ENCODE results near the gene SDK1.

Gene SDK1

DNA sequence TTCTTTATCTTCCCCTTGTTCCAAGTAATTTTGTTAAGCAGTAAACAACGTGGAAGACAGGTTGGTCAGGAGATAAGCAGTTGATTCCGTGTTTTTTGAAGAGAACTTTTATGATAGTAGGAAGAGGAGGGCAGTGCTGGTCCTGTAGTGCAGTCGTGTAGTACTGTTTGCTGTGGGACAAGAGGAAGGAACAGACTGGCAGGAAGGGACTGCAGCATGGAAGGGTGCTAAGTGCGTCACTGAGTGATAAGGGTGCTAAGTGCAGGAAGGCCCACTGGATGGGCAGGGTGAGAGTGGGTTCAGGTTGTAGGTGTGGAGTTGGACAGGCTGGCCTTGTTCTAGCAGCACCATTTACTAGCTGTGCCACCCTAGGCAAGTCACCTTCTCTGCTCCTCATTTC lies 125.0 kb downstream of the SDK1 start:
- DNase-seq (ENCODE audit: low spot score), result no peak
- Histone ChIP-seq H3K27me3 (ENCODE audit: insufficient read depth, poor library complexity, severe bottlenecking) (no peaks in the 10 kb centered on the region), H3K36me3 (ENCODE audit: low read depth) (no peaks in the 10 kb centered on the region), H3K27ac (ENCODE audit: poor library complexity, severe bottlenecking) (no peak overlapping the region), H3K9me3 (ENCODE audit: severe bottlenecking) (no peaks in the 10 kb centered on the region), H3K4me1 (ENCODE audit: insufficient read depth, poor library complexity, severe bottlenecking) (no peaks in the 10 kb centered on the region), H3K4me3 (ENCODE audit: severe bottlenecking) (no peak overlapping the region)
- ATAC-seq (ENCODE audit: low read depth), result no peak
- TF ChIP-seq, protein P1, sequence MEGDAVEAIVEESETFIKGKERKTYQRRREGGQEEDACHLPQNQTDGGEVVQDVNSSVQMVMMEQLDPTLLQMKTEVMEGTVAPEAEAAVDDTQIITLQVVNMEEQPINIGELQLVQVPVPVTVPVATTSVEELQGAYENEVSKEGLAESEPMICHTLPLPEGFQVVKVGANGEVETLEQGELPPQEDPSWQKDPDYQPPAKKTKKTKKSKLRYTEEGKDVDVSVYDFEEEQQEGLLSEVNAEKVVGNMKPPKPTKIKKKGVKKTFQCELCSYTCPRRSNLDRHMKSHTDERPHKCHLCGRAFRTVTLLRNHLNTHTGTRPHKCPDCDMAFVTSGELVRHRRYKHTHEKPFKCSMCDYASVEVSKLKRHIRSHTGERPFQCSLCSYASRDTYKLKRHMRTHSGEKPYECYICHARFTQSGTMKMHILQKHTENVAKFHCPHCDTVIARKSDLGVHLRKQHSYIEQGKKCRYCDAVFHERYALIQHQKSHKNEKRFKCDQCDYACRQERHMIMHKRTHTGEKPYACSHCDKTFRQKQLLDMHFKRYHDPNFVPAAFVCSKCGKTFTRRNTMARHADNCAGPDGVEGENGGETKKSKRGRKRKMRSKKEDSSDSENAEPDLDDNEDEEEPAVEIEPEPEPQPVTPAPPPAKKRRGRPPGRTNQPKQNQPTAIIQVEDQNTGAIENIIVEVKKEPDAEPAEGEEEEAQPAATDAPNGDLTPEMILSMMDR (IDR thresholded peaks at IDR 0.05; ENCODE audit: poor library complexity, severe bottlenecking), result no peak

DNA sequence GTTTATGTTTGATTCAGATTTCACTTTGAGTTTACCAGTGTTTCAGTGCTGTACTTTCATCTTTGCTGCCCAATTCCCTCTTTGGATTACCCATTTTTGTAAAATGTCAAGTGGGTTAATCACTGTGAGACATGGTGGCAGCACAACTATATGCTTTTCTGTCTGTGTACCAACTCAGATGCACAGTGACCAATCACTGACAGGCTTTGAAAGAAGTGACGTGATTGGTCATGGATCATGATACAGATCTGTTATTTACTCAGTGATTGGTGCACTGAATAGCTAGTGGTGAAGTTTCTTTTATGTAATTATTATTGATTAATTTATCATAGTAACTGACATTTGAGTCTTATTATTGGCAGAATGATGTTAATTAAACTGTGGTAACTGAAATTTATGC lies 126.9 kb downstream of the SDK1 start:
- DNase-seq (ENCODE audit: low spot score) (no peak), ATAC-seq (ENCODE audit: low read depth) (no peak)
- Histone ChIP-seq H3K36me3 (ENCODE audit: low read depth) (no peaks in the 10 kb centered on the region), H3K4me1 (ENCODE audit: insufficient read depth, poor library complexity, severe bottlenecking) (no peaks in the 10 kb centered on the region), H3K27me3 (ENCODE audit: insufficient read depth, poor library complexity, severe bottlenecking) (no peaks in the 10 kb centered on the region), H3K27ac (ENCODE audit: poor library complexity, severe bottlenecking) (no peak overlapping the region), H3K9me3 (ENCODE audit: severe bottlenecking) (no peaks in the 10 kb centered on the region), H3K4me3 (ENCODE audit: severe bottlenecking) (no peak overlapping the region)
- TF ChIP-seq, protein P1 (IDR thresholded peaks at IDR 0.05; ENCODE audit: poor library complexity, severe bottlenecking), result no peak

DNA sequence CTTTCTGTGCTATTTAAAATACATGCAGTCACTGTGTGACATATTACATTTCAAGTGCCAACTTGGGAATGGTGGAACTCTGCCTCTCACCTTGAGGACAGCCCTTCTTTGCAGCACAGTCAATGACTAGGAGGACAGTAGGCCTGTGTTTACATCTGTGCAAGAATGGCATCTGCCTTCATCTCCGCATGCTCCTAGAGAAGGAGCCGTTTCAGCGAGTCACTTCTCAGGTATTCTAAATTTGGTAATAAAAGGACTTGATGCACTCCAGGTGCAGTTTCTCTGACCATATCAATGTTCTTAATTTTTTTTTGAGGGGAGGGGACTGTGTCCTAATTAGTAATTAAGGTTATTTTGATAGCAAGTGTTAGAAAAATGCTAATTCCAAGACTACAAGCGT lies 128.9 kb downstream of the SDK1 start:
- Histone ChIP-seq H3K27ac (ENCODE audit: poor library complexity, severe bottlenecking) (no peak overlapping the region), H3K4me1 (ENCODE audit: insufficient read depth, poor library complexity, severe bottlenecking) (no peaks in the 10 kb centered on the region), H3K9me3 (ENCODE audit: severe bottlenecking) (no peaks in the 10 kb centered on the region), H3K27me3 (ENCODE audit: insufficient read depth, poor library complexity, severe bottlenecking) (no peaks in the 10 kb centered on the region), H3K36me3 (ENCODE audit: low read depth) (no peaks in the 10 kb centered on the region), H3K4me3 (ENCODE audit: severe bottlenecking) (no peak overlapping the region)
- TF ChIP-seq, protein P1 (IDR thresholded peaks at IDR 0.05; ENCODE audit: poor library complexity, severe bottlenecking), result no peak
- ATAC-seq (ENCODE audit: low read depth), result peak; percentile 61; the same call in 2 of the 3 replicates
- no peak for DNase-seq (ENCODE audit: low spot score)

DNA sequence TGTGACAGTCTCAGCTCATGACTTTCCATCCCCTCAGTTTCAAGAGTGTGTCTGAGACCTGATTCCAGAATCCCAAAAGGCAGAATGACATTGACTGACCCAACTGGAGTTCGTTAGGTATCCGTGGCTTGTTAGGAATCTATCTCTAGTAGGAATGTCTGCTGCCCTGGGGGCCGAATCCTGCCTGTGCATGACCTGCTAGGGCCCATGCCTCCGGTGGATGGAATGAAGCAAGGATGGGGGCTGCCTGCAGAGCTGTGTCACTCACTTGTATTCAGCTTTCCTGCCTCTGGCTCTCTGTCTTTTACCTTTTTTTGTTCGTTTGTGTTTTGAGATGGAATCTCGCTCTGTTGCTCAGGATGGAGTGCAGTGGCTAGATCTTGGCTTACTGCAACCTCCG lies 129.5 kb downstream of the SDK1 start:
- Histone ChIP-seq H3K9me3 (ENCODE audit: severe bottlenecking) (no peaks in the 10 kb centered on the region), H3K4me1 (ENCODE audit: insufficient read depth, poor library complexity, severe bottlenecking) (no peaks in the 10 kb centered on the region), H3K36me3 (ENCODE audit: low read depth) (no peaks in the 10 kb centered on the region), H3K4me3 (ENCODE audit: severe bottlenecking) (no peak overlapping the region), H3K27ac (ENCODE audit: poor library complexity, severe bottlenecking) (peak overlapping the region; percentile 24), H3K27me3 (ENCODE audit: insufficient read depth, poor library complexity, severe bottlenecking) (no peaks in the 10 kb centered on the region)
- TF ChIP-seq, protein P1 (IDR thresholded peaks at IDR 0.05; ENCODE audit: poor library complexity, severe bottlenecking), result no peak
- DNase-seq (ENCODE audit: low spot score), result no peak
- peak; percentile 51; the same call in 2 of the 3 replicates for ATAC-seq (ENCODE audit: low read depth)

DNA sequence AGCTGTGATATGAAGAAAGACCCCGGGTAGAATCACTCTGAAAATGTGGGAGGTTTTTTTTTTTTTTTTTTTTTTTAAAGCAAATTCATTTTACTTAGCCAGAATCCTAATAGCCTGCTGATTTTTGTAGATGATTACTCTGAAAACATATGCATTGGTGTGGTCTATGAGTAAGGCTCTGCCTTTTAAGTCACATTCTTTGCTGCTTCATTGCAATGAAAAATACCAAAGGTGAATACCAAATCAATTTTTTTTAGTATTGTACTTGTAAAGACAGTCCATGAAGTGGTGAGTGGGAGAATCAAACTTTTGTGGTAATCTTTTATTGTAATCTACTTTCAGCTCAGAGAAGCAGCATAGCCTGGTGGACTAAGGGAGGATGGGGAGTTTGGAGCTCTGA lies 130.3 kb downstream of the SDK1 start:
- no peak for DNase-seq (ENCODE audit: low spot score)
- Histone ChIP-seq H3K27ac (ENCODE audit: poor library complexity, severe bottlenecking) (peak overlapping the region; percentile 24), H3K4me3 (ENCODE audit: severe bottlenecking) (no peak overlapping the region), H3K36me3 (ENCODE audit: low read depth) (no peaks in the 10 kb centered on the region), H3K4me1 (ENCODE audit: insufficient read depth, poor library complexity, severe bottlenecking) (peaks cover 7% of the 10 kb centered on the region), H3K9me3 (ENCODE audit: severe bottlenecking) (no peaks in the 10 kb centered on the region), H3K27me3 (ENCODE audit: insufficient read depth, poor library complexity, severe bottlenecking) (no peaks in the 10 kb centered on the region)
- TF ChIP-seq, protein P1 (IDR thresholded peaks at IDR 0.05; ENCODE audit: poor library complexity, severe bottlenecking), result no peak
- peak; percentile 67 for ATAC-seq (ENCODE audit: low read depth)

Data from RWPE2 (cell line).